ENCODE results near the gene FBXO45.

- TF ChIP-seq POLR2A (IDR thresholded peaks at IDR 0.05) (no peak), CTCF (IDR thresholded peaks at IDR 0.05) (no peak)
Observed at GRCh38 chr3:196604548-196604947, 36.1 kb downstream of the FBXO45 start.
